HG03139 (cell line): ENCODE data around the gene NAA20.
"Not testable (repeated sequence)": the region's sequence is repeated elsewhere in the genome, so short reads cannot be mapped to it uniquely, and the experiment has no call there.

Experiments used
- ATAC-seq: cut with Tn5 transposase; IDR thresholded peaks from one replicate; pipeline ENCODE4 v1.9.1; 2021; ENCODE audit not compliant: unreplicated experiment

Gene NAA20

DNA sequence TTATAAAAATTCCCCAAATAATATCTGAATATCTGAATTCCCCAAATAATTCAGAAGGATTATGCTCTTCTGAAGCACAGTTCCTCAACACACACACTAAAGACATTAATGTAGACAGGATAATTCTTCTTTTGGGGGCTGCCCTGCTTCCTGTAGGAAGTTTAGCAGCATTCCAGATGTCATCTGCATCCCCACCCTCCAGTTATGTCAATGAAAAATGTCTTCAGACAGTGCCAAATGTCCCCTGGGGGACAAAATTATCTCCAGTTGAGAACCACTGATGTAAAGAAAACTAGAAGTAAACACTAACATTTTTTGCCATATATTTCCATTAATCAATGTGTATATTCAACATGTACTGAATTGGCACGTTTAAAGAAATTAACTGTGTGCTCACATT is 25.9 kb upstream of the NAA20 start:
- no peak for ATAC-seq

- no peak for ATAC-seq
Measured at GRCh38 chr20:19991854-19992253, 25.3 kb upstream of the NAA20 start.

GRCh38 chr20:19992996-19993908 is 23.9 kb upstream of the NAA20 start:
- no peak for ATAC-seq

DNA sequence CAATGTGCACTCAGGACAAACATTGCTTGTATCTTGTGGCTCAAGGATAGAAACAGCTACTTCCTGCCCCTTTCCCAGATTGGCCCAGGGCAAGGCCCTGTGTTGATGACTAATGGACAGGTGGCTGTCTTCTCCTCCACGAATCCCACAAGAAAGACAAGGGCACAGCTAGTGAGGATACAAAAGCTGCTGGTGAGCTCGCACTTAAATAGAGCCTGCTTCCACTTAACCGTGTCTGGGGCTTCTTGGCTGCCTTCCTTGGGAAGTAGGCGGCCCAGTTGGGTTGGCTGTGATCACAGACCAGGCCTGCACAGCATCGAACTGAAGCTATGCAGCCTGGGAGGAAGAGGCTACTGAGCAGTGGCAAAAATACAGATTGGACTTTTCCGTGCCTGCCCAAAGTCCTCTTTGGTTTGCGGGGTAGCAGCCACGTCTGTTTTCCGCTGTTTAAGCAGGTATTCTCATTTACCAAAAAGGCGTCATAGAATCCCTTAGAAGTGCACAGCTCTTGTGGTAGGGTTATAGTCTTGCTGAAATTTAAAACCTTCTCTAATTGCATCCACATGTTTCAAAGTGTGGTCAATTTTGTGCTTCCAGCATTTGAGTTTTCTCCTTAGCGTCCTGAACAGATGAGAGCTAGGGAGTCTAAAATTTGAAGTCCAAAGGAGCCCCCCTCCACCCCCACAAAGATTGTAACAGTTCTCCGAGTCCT is 23.0 kb upstream of the NAA20 start:
- ATAC-seq, result no peak

- no peak for ATAC-seq
Measured at GRCh38 chr20:19995220-19995863, 21.8 kb upstream of the NAA20 start.

GRCh38 chr20:19996222-19996621 is 20.9 kb upstream of the NAA20 start:
- no peak for ATAC-seq

DNA sequence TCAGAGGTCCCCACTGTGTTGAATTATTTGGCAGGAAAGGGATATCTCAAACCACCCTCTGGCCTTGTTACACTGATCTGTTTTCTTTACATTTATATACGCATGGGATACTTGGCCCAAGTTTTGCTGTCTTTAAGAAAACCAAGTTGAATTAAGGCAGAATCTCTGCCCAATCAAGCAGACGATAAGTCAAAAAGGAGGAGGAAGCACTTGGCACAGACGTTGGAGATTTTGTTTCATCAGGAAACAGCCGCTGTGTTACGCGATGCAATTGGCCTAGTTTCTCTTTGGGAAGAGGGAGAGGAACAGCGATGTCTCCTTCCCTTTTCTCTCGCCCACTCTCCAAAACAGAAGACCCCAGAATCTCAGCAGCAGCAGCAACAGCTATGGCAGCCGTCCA is 20.2 kb upstream of the NAA20 start:
- ATAC-seq, result no peak

GRCh38 chr20:19998990-19999705 is 18.0 kb upstream of the NAA20 start:
- ATAC-seq, result no peak

DNA sequence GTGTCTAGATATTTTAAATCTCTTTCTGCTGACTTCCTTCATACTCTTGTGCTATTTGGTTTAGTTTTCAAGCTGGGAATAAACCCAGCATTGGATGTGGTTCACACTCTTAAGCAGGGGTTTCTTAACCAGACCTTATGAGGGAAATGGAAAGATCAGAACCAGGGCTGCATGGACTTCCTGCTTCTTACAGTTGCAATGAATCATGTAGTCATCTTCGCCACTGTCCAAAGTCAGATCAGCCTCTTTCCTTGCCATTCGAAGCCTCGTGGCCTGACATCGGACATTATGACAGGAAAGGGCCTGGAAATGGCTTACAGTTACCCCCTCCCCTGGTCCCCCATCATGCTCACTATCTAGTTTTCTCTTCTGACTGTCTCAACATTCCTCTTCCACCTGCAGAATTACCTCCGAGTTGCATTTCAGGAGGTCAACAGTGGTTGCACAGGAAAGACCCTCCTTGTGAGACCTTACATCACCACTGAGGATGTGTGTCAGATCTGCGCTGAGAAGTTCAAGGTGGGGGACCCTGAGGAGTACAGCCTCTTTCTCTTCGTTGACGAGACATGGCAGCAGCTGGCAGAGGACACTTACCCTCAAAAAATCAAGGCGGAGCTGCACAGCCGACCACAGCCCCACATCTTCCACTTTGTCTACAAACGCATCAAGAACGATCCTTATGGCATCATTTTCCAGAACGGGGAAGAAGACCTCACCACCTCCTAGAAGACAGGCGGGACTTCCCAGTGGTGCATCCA is 16.8 kb upstream of the NAA20 start:
- ATAC-seq, result no peak

DNA sequence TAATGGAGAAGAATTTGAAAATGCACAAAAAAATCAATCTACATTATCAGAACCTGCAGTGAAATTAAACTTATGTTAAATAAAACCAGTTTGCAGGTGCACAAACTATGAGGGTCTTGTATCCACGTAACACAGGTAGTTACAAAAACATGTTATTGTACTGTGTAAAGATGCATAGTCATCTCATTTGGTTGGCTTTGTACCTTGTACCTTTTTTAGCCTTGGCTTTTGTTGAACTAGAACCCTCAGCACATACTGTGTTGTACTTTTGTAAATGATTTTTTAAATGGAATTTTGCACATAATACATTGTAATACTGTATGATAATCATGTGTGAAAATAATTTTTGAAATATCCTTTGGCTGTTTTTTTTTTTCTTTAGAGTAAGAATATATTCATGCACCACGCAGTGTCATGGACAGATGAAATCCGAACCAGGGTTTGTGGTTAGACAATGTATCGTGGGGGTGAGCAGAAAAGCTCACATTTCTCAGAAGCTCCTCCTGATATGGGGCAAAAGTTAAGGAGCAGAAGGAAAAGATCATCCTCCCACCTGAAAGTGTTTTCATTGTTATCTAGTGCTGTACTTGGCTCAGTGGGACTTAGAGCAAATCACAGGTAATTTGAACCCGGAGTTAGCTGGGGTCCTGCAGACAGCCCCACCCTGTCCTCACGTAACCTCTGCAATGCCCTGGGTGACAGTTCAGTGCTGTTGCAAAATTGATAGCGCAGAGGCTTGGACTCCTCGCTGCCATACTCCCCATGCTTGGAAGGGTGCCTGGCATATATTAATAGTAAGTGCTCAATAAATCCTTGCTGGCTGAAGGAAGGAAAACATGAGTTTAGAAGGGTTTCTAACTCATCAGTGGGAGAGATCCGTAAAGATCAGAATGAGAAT is 14.8 kb upstream of the NAA20 start:
- ATAC-seq, result no peak

DNA sequence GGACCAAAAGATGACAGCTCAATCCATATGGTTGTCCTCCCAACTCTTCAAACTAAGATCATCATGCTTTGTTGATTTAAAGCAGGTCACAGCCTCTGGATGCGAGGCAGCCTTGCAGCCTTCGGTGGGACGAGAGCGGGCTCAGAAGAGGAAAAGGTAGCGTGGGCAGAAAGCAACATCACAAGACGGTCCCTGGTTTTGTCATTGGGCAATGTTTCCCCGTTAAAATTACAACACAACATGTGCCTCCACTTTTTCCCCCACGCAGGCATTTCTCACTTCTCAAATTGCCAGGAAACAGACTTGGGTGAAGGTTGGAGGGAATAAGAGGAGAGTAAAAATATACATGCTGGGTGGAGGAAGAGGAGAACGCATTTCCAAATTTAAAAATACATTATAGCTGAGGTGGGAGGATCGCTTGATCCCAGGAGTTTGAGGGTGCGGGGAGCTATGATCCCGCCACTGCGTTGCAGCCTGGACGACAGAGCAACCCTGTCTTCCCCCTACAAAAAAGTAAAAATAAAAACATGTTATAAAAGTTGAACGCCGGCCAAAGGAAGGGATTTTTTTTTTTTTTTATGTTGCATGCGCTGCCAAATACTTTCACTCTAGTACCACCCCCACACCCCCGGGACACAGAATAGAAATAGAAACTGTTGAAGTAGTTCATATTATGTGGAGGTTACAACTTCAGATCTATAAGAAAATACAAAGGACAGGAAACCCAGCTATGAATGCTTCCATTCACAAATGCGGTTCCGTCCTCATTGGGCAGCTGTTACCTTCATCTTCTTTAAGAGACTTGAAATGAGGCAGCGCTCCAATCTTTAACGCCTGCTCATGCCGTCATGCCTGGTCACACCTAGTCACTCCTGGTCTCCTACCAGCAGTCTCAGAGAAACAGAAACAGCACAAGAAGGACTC is 13.9 kb upstream of the NAA20 start:
- no peak for ATAC-seq

GRCh38 chr20:20003955-20004322 is 13.2 kb upstream of the NAA20 start:
- ATAC-seq, result not testable (repeated sequence)

DNA sequence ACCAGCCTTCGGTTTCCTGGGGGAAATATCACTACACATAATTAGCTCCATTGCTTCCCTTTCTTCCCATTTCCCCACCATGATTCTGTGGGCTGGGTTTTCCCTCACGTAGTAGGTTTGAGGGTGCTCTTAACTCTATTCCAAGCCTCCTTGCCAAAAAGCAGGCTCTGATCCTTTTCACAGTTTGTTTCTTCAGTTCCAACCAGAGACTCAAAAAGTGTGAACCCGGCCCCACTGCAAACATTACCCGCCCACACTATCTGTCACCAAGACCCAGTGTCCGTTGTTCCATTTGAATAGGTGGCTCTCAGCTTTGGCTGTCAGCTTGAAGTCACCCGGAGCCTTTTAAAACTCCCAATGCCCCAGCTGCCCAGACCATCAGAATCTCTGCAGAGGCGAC is 11.8 kb upstream of the NAA20 start:
- no peak for ATAC-seq

DNA sequence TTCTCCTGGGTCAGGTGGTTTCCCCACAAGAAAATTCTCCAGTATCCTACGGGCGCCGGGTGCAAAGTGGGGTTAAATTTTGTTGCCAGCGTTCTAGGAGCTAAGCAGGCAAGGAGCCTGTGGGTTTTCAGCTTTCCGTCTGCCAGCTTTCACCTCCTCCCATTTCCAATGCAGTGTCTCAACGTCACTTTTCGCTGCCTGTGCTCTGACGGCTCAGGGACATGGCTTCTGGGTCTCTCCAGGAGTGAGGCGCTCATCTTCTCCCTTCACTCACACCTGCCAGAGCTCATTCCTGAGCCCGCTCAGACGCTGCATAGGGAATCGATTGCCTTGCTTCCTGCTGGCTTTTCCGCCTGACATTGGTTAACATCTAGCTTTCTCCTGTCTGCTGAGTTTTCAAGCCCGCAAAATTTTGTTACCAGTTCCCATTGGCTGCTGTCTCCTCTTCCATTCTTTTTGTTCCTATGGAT is 7.3 kb upstream of the NAA20 start:
- ATAC-seq, result no peak

- no peak for ATAC-seq
Measured at GRCh38 chr20:20010639-20011500, 6.3 kb upstream of the NAA20 start.

DNA sequence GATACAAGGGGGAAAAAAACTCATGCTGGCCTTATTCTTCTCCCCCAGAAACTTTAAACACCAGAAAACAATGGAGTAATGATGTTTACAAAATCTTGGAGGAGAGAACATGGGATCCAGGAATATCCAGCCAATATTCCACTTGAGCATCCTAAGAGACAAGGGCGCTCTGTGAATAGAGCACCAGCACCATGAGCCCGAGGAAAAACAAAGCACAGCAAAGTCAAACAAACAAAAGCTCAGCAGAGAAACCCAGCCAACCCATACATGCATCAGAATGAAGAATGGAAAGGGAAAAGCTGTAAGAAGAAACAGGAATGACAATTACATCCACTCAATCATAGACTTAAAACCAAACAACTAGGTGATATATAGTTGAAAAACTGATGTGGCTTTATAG is 4.6 kb upstream of the NAA20 start:
- no peak for ATAC-seq

- no peak for ATAC-seq
Measured at GRCh38 chr20:20014659-20015058, 2.5 kb upstream of the NAA20 start.

DNA sequence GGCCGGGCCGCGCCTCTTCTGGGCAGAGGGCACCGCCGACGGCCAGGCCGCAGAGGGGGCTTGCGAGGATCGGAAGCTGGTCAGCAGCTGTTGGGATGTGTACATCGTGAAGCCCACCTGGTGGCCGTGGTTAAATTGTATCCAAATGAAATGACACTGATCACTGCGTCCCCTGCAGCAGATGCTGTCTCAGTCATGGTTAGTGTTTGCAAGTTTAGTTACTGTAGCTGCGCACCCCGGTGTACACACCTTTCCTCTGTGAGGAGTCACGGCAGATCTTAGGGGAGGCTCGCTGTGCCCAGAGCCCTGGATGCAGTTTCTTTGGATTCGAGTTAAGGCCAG is 653 bp downstream of the NAA20 start:
- peak; percentile 3 for ATAC-seq
